ENCODE measurements around the gene KLRC3.

KLRC3 gene

DNA sequence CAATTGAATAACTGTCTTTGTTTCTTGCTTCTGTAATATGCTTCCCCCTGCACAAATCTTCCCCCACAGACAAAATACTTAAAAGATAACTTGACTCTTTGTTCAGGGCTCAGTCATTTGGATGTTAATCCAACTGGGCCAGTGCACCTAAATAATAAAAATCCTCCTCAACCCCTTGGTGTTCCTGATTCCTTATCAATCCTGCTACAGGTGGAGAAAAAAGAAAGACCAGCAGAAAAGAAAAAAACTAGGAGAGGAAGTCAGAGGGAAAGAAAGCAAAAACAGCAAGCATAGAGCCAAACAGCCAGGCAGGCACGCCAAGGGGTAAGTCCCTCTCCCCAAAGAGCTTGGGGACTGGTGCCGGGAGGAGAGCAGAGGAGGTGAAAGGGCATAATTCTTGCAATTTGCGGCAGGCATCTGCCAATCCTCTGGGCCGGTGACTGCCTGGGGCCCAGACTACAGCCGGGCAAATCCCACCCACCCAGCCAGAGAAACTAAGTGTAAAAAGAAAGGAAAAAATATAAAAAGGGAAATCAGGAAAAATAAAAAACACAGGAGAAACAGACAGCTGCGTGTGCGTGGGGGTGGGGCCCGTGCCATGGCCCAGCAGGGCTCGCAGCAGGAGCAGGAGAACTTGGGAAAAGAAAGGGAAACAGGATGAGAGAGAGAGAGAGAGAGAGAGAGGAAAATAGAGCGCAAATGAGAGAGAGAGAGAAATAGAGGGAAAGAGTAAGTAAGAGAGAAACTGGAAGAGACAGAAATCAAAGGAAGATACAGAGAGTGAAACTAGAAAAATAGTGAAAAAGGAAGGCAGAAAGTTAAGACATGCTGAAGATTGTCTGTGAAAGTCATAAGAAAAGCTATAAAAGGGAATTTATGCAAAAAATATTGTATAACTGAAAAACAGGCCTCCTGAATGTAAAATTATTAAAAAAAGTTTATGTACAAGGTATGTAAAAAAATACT, 51.9 kb downstream of the KLRC3 start:
- TF ChIP-seq CTCF (conservative IDR thresholded peaks at IDR 0.05) = no peak
- H3K27ac ChIP-seq = peak overlapping the region; percentile 96

- peak overlapping the region; percentile 96 for H3K27ac ChIP-seq
These were observed 52.7 kb downstream of the KLRC3 start for GRCh38 chr12:10367714-10368113.

DNA sequence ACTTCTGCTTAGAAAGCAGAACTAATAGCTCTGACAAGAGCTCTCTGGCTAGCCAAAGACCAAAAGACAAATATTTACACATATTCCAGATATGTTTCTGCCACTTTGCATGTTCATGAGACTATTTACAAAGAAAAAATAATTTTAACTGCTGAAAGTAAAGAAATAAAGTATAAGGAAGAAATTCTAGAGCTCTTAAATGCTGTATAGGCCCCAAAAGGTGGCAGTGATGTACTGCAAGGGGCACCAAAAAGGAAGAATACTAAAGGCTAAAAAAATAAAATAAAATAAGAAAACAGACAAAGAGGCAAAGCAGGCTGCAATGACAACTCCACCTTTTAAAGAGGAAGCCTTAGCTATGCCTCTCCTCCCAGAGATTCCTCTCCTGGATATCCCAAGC, 53.5 kb downstream of the KLRC3 start:
- peak; percentile 92 for TF ChIP-seq CTCF (conservative IDR thresholded peaks at IDR 0.05)
- peak overlapping the region; percentile 96 for H3K27ac ChIP-seq

DNA sequence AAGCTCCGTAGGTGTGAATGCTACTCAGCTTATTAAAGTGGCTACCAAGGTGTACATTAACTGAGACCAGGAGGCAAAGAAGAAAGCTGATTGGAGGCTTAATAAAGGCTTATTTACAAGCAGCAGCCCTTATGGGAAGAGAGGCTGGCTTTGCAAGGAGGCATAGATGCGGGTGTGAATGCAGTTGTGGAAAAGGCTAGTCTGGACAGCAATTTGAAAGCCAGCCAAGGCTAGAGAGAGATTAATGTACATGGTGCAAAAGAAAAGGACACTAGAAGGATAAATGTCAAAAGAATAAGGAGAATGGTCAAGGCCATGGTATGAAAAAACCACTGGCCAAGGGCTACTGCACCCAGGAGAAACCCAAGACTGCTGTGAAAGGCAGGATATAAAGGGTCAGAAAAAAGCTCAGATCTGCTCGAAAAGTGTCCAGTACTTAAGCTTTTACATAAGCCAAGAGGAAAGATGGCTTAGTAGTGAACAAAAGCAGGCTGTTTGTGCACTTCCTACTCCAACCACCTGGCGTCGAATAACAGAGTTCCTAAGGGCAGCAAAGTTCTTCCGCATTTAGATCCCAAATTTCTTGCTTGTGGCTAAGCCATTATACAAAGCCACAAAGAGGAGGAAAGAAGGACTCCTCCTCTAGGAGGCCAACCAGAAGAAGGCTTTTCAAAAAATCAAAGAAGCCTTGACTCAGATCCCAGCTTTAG, 54.5 kb downstream of the KLRC3 start:
- H3K27ac ChIP-seq = peak overlapping the region; percentile 96
- TF ChIP-seq CTCF (conservative IDR thresholded peaks at IDR 0.05) = peak; percentile 16; the same call in 1 of the 2 replicates

DNA sequence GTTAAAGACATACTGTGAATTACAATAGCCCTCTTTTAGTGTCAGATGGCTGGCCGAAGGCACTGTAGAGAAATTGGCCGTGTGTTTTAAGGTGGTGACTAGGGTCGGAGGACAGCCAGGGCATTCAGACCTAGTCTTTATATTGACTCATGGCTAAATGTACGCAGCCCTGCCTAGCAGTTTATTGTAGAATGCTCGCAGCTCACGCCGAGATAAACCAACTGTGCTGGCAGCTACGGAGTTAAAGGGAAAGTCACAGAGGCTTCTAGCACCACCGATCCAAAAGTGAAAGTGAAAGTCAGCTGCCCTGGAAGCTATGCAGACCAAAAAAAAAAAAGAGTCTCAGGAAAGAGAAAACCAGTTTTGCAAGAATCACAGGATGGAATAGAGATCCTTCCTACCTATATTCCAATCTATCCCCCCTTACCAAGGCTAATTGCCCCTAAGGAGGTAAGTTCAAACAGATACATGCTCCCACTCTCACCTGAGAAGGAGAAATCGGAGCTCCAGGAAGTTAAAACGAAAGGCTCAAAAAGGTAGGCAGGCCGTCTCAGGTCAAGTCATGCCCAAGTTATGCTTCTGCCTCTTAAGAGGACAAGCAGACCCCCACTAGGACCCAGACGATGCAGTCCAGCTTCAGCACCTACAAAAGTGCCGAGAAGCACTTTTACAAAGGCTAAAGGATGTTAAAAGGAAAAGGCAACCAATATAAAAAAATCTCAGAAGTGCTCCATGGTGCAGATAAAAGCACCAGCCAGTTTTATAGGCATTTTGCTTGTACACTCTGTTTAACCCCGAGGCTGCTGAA, 55.4 kb downstream of the KLRC3 start:
- no peak for TF ChIP-seq CTCF (conservative IDR thresholded peaks at IDR 0.05)
- peak overlapping the region; percentile 96 for H3K27ac ChIP-seq

GRCh38 chr12:10363914-10364814, 56.2 kb downstream of the KLRC3 start:
- TF ChIP-seq CTCF (conservative IDR thresholded peaks at IDR 0.05) = no peak
- H3K27ac ChIP-seq = peak overlapping the region; percentile 96

- peak overlapping the region; percentile 96 for H3K27ac ChIP-seq
- no peak for TF ChIP-seq CTCF (conservative IDR thresholded peaks at IDR 0.05)
These were observed 56.8 kb downstream of the KLRC3 start for GRCh38 chr12:10363658-10363913.
